ENCODE results near the gene SERGEF. TPM values are rescaled to one million over a fixed set of nuclear protein-coding genes. Genes with fewer than 3 reads are reported as not detected.

SERGEF gene
- total RNA-seq, 1 donor from 2014 or later = 24.0 TPM

DNA sequence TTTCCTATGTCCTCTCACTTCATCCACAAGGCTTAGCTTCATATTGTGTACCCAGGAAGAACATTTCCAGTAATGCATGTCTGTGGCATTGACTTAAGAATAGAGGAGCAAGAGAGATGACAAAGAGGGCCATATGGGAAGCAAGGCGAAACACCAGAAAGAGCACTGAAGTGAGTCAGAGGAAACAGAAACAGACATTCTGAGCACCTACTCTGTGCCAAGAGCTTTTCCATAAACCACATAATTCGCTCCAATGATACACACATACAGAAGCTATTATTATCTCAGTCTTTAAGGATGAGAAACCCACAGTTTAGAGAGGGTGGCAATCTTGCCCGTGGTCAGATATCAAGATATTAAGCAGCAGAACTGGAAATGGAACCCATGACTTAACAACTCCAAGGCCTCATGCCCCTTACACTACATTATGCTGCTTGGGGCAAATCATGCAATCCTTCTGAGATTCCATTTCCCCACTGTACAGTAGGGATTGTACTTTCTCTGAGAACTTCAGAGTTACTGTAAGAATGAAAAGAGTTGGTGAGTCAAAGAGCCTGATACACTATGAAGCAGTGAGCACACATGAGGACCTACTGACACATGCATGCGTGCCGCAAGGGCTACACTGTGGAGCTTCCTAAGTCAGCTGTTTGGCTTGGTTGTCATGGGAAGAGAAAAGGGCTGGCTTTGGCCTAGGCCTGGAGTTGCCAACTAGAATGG is 151.7 kb downstream of the SERGEF start:
- no peak overlapping the region for H3K4me3 Mint-ChIP-seq (ENCODE audit: unreplicated experiment)
- TF ChIP-seq, protein P1, sequence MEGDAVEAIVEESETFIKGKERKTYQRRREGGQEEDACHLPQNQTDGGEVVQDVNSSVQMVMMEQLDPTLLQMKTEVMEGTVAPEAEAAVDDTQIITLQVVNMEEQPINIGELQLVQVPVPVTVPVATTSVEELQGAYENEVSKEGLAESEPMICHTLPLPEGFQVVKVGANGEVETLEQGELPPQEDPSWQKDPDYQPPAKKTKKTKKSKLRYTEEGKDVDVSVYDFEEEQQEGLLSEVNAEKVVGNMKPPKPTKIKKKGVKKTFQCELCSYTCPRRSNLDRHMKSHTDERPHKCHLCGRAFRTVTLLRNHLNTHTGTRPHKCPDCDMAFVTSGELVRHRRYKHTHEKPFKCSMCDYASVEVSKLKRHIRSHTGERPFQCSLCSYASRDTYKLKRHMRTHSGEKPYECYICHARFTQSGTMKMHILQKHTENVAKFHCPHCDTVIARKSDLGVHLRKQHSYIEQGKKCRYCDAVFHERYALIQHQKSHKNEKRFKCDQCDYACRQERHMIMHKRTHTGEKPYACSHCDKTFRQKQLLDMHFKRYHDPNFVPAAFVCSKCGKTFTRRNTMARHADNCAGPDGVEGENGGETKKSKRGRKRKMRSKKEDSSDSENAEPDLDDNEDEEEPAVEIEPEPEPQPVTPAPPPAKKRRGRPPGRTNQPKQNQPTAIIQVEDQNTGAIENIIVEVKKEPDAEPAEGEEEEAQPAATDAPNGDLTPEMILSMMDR (IDR thresholded peaks at IDR 0.05) = no peak
- no peaks in the 10 kb centered on the region for H3K4me1 Mint-ChIP-seq (ENCODE audit: unreplicated experiment)
- H3K36me3 Mint-ChIP-seq (ENCODE audit: unreplicated experiment) = peaks cover 8% of the 10 kb centered on the region
- no peak overlapping the region for H3K27ac Mint-ChIP-seq (ENCODE audit: unreplicated experiment)
- peaks cover 14% of the 10 kb centered on the region for H3K9me3 Mint-ChIP-seq (ENCODE audit: unreplicated experiment)
- no peak for DNase-seq (ENCODE audit: extremely low spot score, unreplicated experiment)
- no peaks in the 10 kb centered on the region for H3K27me3 Mint-ChIP-seq (ENCODE audit: unreplicated experiment)

GRCh38 chr11:17859552-17859951 is 153.3 kb downstream of the SERGEF start:
- H3K36me3 Mint-ChIP-seq (ENCODE audit: unreplicated experiment) = peaks cover 10% of the 10 kb centered on the region
- no peaks in the 10 kb centered on the region for H3K4me1 Mint-ChIP-seq (ENCODE audit: unreplicated experiment)
- no peak overlapping the region for H3K27ac Mint-ChIP-seq (ENCODE audit: unreplicated experiment)
- peaks cover 14% of the 10 kb centered on the region for H3K9me3 Mint-ChIP-seq (ENCODE audit: unreplicated experiment)
- no peak for DNase-seq (ENCODE audit: extremely low spot score, unreplicated experiment)
- no peak overlapping the region for H3K4me3 Mint-ChIP-seq (ENCODE audit: unreplicated experiment)
- H3K27me3 Mint-ChIP-seq (ENCODE audit: unreplicated experiment) = no peaks in the 10 kb centered on the region
- TF ChIP-seq, protein P1 (IDR thresholded peaks at IDR 0.05) = no peak

DNA sequence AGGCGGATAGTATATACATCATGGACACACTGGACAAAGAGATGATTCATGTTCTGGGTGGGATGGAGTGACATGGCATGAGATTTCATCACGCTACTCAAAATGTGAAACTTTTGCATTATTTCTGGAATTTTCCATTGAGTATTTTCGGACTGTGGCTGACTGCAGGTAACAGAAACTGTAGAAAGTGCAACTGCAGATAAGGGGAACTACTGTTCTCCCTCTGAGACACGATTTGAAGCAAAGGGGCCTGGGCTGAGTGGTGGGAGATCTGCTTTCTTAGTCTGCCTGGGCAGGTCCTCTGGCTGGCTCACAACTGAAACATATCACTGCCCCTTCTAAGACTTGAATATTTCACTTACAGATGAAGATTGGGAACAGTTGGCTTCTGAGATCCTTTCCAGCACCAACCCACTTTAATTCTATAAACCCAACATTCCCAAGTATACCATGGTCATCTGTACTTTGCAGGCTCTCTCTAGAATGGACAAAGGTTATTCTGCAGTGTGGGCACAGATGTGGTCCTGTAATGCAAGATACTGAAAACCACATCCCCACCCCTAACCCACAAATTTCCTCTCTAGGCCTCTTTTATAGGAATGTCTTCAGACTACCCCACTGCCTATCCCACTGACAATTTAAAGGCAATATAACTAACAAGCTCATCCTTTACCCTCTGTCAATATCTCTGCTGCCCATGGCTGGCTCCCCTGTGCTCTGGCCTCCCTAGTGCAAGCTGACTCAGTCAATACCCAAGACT is 157.1 kb downstream of the SERGEF start:
- TF ChIP-seq, protein P1 (IDR thresholded peaks at IDR 0.05) = no peak
- Mint-ChIP-seq H3K4me1 (ENCODE audit: unreplicated experiment) (no peaks in the 10 kb centered on the region), H3K36me3 (ENCODE audit: unreplicated experiment) (peaks cover 10% of the 10 kb centered on the region), H3K9me3 (ENCODE audit: unreplicated experiment) (peaks cover 14% of the 10 kb centered on the region), H3K27me3 (ENCODE audit: unreplicated experiment) (no peaks in the 10 kb centered on the region), H3K27ac (ENCODE audit: unreplicated experiment) (no peak overlapping the region), H3K4me3 (ENCODE audit: unreplicated experiment) (no peak overlapping the region)
- no peak for DNase-seq (ENCODE audit: extremely low spot score, unreplicated experiment)

GRCh38 chr11:17853280-17853679 is 159.6 kb downstream of the SERGEF start:
- Mint-ChIP-seq H3K4me1 (ENCODE audit: unreplicated experiment) (no peaks in the 10 kb centered on the region), H3K36me3 (ENCODE audit: unreplicated experiment) (peaks cover 3% of the 10 kb centered on the region), H3K4me3 (ENCODE audit: unreplicated experiment) (no peak overlapping the region), H3K9me3 (ENCODE audit: unreplicated experiment) (no peaks in the 10 kb centered on the region), H3K27ac (ENCODE audit: unreplicated experiment) (no peak overlapping the region), H3K27me3 (ENCODE audit: unreplicated experiment) (no peaks in the 10 kb centered on the region)
- TF ChIP-seq, protein P1 (IDR thresholded peaks at IDR 0.05) = no peak
- no peak for DNase-seq (ENCODE audit: extremely low spot score, unreplicated experiment)

GRCh38 chr11:17852246-17852645 is 160.6 kb downstream of the SERGEF start:
- Mint-ChIP-seq H3K4me3 (ENCODE audit: unreplicated experiment) (no peak overlapping the region), H3K27me3 (ENCODE audit: unreplicated experiment) (no peaks in the 10 kb centered on the region), H3K4me1 (ENCODE audit: unreplicated experiment) (no peaks in the 10 kb centered on the region), H3K9me3 (ENCODE audit: unreplicated experiment) (no peaks in the 10 kb centered on the region), H3K27ac (ENCODE audit: unreplicated experiment) (no peak overlapping the region), H3K36me3 (ENCODE audit: unreplicated experiment) (peaks cover 3% of the 10 kb centered on the region)
- no peak for DNase-seq (ENCODE audit: extremely low spot score, unreplicated experiment)
- TF ChIP-seq, protein P1 (IDR thresholded peaks at IDR 0.05) = no peak

All from osteocyte (in vitro differentiated cells).